Lower lobe of right lung (tissue), 2 donors: ENCODE measurements around the gene NFATC2. TPM values are rescaled to one million over a fixed set of nuclear protein-coding genes. Genes with fewer than 3 reads are reported as not detected.
"Not testable (repeated sequence)": the region's sequence is repeated elsewhere in the genome, so short reads cannot be mapped to it uniquely, and the experiment has no call there.

ENCODE experiments used
- ATAC-seq, 2 donors: fragments of 200-7000 bp; cut with Tn5 transposase; one replicate each; pipeline ENCODE4 v1.9.1; 2020 to 2022; ENCODE audit warnings: mild to moderate bottlenecking in 2 of 2, moderate library complexity in 2 of 2
- DNase-seq: peaks from one replicate; pipeline ENCODE4 v3.0.0-alpha.2; 2020
- H3K27ac ChIP-seq: fragments of 200-600 bp; one replicate; pipeline ENCODE4 v1.8.0; 2022
- H3K27me3 ChIP-seq: fragments of 200-600 bp; one replicate; pipeline ENCODE4 v1.8.0; 2022; ENCODE audit warnings: low read depth
- H3K36me3 ChIP-seq: fragments of 200-600 bp; one replicate; pipeline ENCODE4 v1.8.0; 2022; ENCODE audit warnings: mild to moderate bottlenecking
- H3K4me1 ChIP-seq: fragments of 200-600 bp; one replicate; pipeline ENCODE4 v1.8.0; 2022
- H3K4me3 ChIP-seq: fragments of 200-600 bp; one replicate; pipeline ENCODE4 v1.8.0; 2022; ENCODE audit warnings: mild to moderate bottlenecking
- H3K9me3 ChIP-seq: fragments of 200-600 bp; one replicate; pipeline ENCODE4 v1.8.0; 2022
- CTCF ChIP-seq: fragments of 200-600 bp; IDR thresholded peaks from one replicate; pipeline ENCODE4 v1.8.0; 2022; ENCODE audit warnings: antibody characterized with exemption, mild to moderate bottlenecking
- intact Hi-C: fragments of 100-400 bp; cut with DNase I; formaldehyde crosslinking; loops from one replicate; pipeline ENCODE4 v1.11.0; 2022
- total RNA-seq: library from RNA; stranded (reverse); fragmentation: NEBNext Ultra II Directional; extraction: Animal tissue kit (Norgen Biotek cat#: 25700); gene quantifications from one replicate; pipeline ENCODE4 v1.2.1, GENCODE V29; 2021
- donor health status: DM: no; HTN: yes; CAD: no; lungs with severe emphysema.

Gene NFATC2
- total RNA-seq, 1 donor from 2014 or later = 6.6 TPM

GRCh38 chr20:51573576-51574243 lies 31.2 kb upstream of the NFATC2 start:
- no peak overlapping the region for H3K27ac ChIP-seq
- no peaks in the 10 kb centered on the region for H3K36me3 ChIP-seq
- H3K4me1 ChIP-seq = no peaks in the 10 kb centered on the region
- ATAC-seq = no peak
- no peak for DNase-seq
- intact Hi-C loops = no loop called here
- no peaks in the 10 kb centered on the region for H3K9me3 ChIP-seq
- no peak overlapping the region for H3K4me3 ChIP-seq
- TF ChIP-seq CTCF = no peak
- peaks cover 11% of the 10 kb centered on the region for H3K27me3 ChIP-seq

- TF ChIP-seq CTCF = no peak
- H3K4me1 ChIP-seq = no peaks in the 10 kb centered on the region
- no peaks in the 10 kb centered on the region for H3K9me3 ChIP-seq
- ATAC-seq (no peak), DNase-seq (no peak)
- H3K27me3 ChIP-seq = peaks cover 18% of the 10 kb centered on the region
- H3K36me3 ChIP-seq = no peaks in the 10 kb centered on the region
- intact Hi-C loops = no loop called here
- H3K4me3 ChIP-seq = no peak overlapping the region
- H3K27ac ChIP-seq = no peak overlapping the region
Measured at GRCh38 chr20:51571460-51571794, 28.9 kb upstream of the NFATC2 start.

- DNase-seq (no peak), ATAC-seq (no peak)
- Histone ChIP-seq H3K36me3 (no peaks in the 10 kb centered on the region), H3K27me3 (peaks cover 18% of the 10 kb centered on the region), H3K9me3 (no peaks in the 10 kb centered on the region), H3K27ac (no peak overlapping the region), H3K4me3 (no peak overlapping the region), H3K4me1 (no peaks in the 10 kb centered on the region)
- intact Hi-C loops = no loop called here
- no peak for TF ChIP-seq CTCF
Measured at GRCh38 chr20:51570739-51571459, 28.4 kb upstream of the NFATC2 start.

- Histone ChIP-seq H3K4me3 (no peak overlapping the region), H3K4me1 (no peaks in the 10 kb centered on the region), H3K27me3 (peaks cover 22% of the 10 kb centered on the region), H3K9me3 (no peaks in the 10 kb centered on the region), H3K36me3 (no peaks in the 10 kb centered on the region), H3K27ac (no peak overlapping the region)
- TF ChIP-seq CTCF = no peak
- DNase-seq (no peak), ATAC-seq (no peak)
- intact Hi-C loops = no loop called here
Measured at GRCh38 chr20:51569815-51570738, 27.6 kb upstream of the NFATC2 start.

- DNase-seq, H3K27ac ChIP-seq, intact Hi-C loops, H3K4me1 ChIP-seq, H3K9me3 ChIP-seq, H3K4me3 ChIP-seq, ATAC-seq, H3K36me3 ChIP-seq: not testable (repeated sequence)
- H3K27me3 ChIP-seq = peaks cover 30% of the 10 kb centered on the region
Measured at GRCh38 chr20:51568533-51568932, 26.0 kb upstream of the NFATC2 start.
